BE2C (cell line): ENCODE results near the gene EHD4.

ENCODE experiments used
- DNase-seq: peaks from one replicate; pipeline ENCODE4 v3.0.0-alpha.2; 2020
- H3K27me3 ChIP-seq: fragments of 250-450 bp; sonication (Bioruptor Pico); 2 replicates; pipeline ENCODE4 v1.5.1; 2020; ENCODE audit warnings: mild to moderate bottlenecking
- H3K36me3 ChIP-seq: fragments of 250-450 bp; sonication (Bioruptor Pico); 2 replicates; pipeline ENCODE4 v1.5.1; 2020; ENCODE audit warnings: mild to moderate bottlenecking
- H3K4me1 ChIP-seq: fragments of 250-450 bp; sonication (Bioruptor Pico); 2 replicates; pipeline ENCODE4 v1.5.1; 2020
- H3K4me3 ChIP-seq: 2 replicates; pipeline ENCODE4 v1.5.1; 2011; ENCODE audit warnings: low read depth, low read length
- H3K9me3 ChIP-seq: fragments of 250-450 bp; sonication (Bioruptor Pico); 2 replicates; pipeline ENCODE4 v1.5.1; 2020
- TF ChIP-seq, protein P1 (sequence below): IDR thresholded peaks from 2 replicates; pipeline ENCODE4 v1.5.1; 2012; ENCODE audit warnings: mild to moderate bottlenecking, low read depth, low read length

EHD4 gene

DNA sequence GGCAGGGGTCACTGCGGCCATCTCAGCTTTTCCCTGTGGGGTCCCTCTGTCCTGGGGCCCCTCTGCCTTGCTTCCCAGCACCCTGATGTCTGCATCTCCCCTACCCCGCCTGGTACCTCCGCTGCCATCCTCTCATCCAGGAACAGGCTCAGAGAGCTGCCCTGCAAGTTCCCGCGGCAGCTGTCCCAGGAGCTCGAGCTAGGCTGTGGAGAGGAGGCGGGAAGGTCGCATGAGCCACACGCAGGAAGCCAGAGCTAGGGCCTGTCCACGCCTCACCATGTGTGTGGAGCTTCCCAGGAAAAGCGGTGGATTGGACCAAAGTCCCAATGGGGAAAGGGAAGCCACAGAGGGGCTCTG, 121.2 kb downstream of the EHD4 start:
- TF ChIP-seq, protein P1, sequence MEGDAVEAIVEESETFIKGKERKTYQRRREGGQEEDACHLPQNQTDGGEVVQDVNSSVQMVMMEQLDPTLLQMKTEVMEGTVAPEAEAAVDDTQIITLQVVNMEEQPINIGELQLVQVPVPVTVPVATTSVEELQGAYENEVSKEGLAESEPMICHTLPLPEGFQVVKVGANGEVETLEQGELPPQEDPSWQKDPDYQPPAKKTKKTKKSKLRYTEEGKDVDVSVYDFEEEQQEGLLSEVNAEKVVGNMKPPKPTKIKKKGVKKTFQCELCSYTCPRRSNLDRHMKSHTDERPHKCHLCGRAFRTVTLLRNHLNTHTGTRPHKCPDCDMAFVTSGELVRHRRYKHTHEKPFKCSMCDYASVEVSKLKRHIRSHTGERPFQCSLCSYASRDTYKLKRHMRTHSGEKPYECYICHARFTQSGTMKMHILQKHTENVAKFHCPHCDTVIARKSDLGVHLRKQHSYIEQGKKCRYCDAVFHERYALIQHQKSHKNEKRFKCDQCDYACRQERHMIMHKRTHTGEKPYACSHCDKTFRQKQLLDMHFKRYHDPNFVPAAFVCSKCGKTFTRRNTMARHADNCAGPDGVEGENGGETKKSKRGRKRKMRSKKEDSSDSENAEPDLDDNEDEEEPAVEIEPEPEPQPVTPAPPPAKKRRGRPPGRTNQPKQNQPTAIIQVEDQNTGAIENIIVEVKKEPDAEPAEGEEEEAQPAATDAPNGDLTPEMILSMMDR: no peak
- no peak overlapping the region for H3K4me3 ChIP-seq
- no peak for DNase-seq
- H3K36me3 ChIP-seq: no peaks in the 10 kb centered on the region
- no peaks in the 10 kb centered on the region; the same call in 1 of the 2 replicates for H3K4me1 ChIP-seq
- H3K9me3 ChIP-seq: no peaks in the 10 kb centered on the region
- no peaks in the 10 kb centered on the region for H3K27me3 ChIP-seq

DNA sequence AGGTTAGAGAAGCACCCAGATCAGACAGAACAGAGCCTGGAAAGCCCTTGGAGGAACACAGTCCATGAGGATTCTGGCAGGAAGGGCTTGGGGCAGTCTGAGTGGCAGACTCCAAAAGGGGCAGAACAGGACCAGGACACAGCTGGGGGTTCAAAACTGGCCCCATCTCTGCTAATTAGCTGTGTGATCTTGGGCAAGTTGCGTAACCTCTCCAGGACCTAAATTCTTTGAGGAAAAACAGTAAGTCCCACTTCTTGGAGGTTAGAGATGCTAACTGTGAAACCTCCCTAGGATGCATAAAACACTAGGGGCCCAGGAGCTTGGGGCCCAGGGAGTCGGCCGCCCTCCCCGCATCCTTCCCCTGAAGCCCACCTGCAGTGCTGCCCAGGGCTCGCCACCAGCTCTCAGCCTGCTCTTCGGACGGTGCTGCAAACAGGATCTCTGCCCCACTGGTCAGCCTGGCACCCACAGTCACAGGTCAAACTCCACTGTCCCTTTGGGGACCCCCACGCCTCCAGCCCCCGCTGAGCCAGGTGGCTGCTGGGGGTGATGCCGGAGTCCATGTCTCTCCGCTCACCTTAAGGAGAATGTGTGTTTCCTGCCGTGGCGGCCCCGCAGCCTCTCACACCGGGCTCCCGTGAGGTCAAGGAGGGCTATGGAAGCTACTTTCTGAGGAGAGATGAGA, 121.7 kb downstream of the EHD4 start:
- H3K9me3 ChIP-seq: no peaks in the 10 kb centered on the region

DNA sequence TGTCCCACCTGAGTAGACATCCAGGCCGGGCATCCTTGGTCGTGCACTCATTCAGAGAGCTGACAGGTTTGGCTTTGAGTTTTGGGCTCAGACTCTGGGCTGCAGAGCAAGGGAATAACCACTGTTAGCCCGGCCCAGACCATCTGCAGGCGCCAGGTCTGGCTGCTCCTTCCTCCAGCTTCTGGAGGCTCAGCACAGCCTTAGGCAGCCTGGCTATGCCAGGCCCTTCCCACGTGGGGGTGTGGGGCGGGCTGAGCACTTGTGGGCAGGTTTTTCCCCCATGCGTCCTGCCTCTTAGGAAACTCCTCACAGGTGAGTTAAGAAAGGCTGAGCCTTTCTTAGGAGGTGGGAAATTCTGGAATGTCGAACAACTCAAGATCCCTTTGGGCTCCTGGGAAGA, 122.5 kb downstream of the EHD4 start:
- Histone ChIP-seq H3K4me3 (no peak overlapping the region), H3K27me3 (no peaks in the 10 kb centered on the region), H3K36me3 (no peaks in the 10 kb centered on the region), H3K9me3 (no peaks in the 10 kb centered on the region), H3K4me1 (no peaks in the 10 kb centered on the region; the same call in 1 of the 2 replicates)
- TF ChIP-seq, protein P1: no peak
- peak; percentile 47 for DNase-seq

More for the DNA sequence above, 121.7 kb downstream of the EHD4 start:
- Histone ChIP-seq H3K27me3 (no peaks in the 10 kb centered on the region), H3K4me1 (no peaks in the 10 kb centered on the region; the same call in 1 of the 2 replicates), H3K36me3 (no peaks in the 10 kb centered on the region), H3K4me3 (no peak overlapping the region)
- TF ChIP-seq, protein P1: no peak
- DNase-seq: no peak

DNA sequence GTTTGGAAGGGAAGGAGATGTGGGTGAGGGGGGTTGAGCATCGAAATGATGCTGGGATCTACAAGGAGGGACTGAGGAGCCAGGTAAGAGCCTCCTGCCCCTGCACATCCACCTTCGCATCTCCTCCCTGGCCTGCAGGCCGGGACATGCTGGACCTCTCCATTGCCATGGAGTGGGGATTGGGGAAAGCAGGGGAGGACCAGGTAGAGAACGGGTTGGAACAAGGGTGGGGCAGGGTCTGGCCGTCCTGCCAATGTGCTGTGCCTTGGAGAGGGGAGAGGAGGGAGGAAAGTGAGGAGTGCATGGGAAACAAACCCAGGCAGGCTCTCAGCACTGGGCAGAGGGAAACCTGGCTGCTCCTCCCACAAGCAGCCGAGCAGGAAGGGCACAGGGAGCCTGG, 123.2 kb downstream of the EHD4 start:
- no peak overlapping the region for H3K4me3 ChIP-seq
- no peaks in the 10 kb centered on the region for H3K27me3 ChIP-seq
- H3K4me1 ChIP-seq: no peaks in the 10 kb centered on the region; the same call in 1 of the 2 replicates
- no peak for DNase-seq
- TF ChIP-seq, protein P1: no peak
- no peaks in the 10 kb centered on the region for H3K9me3 ChIP-seq
- H3K36me3 ChIP-seq: no peaks in the 10 kb centered on the region

DNA sequence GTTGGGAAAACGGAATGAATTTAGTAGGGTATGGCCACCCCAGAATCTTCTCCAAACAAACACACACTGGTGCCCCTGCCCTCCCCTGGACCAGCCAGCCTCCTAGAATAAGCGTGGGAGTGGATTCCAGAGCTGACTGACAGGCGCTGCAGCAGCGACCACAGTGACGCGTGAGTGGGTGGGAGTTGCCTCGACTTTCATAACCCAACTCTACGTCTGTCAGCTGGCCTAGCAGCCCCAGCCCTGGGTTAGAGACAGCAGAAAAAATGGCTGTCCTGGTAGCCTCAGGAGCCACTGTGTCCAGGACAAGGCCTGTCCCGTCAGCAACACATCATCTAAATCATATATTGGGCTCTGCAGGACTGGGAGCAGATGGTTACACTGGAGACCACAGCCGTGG, 123.7 kb downstream of the EHD4 start:
- no peaks in the 10 kb centered on the region for H3K36me3 ChIP-seq
- no peaks in the 10 kb centered on the region for H3K9me3 ChIP-seq
- DNase-seq: no peak
- TF ChIP-seq, protein P1: no peak
- H3K4me3 ChIP-seq: no peak overlapping the region
- no peaks in the 10 kb centered on the region for H3K27me3 ChIP-seq
- H3K4me1 ChIP-seq: no peaks in the 10 kb centered on the region; the same call in 1 of the 2 replicates

DNA sequence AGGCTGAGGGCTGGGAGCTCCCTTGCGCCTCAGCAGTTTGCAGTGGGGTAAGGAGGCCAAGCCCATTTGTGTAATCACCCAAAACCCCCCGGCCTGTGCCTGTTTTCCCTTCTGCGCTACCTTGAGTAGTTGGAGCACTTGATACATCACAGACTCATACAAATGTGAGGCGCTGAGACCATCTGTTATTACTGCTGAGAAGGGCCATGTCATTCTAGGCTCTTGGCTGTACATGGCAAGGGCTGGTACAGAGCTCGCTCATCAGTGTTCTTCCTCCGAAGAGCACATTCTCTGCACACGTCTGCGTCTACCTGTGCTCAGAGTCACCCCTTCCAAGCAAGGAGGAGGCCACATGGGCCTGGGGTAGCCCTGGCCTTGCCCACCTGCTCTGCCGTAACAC, 124.4 kb downstream of the EHD4 start:
- TF ChIP-seq, protein P1: no peak
- H3K9me3 ChIP-seq: no peaks in the 10 kb centered on the region
- no peaks in the 10 kb centered on the region for H3K27me3 ChIP-seq
- H3K4me1 ChIP-seq: no peaks in the 10 kb centered on the region; the same call in 1 of the 2 replicates
- H3K4me3 ChIP-seq: no peak overlapping the region
- no peaks in the 10 kb centered on the region for H3K36me3 ChIP-seq
- DNase-seq: no peak
